Measurements from ENCODE around the gene RPL26.
"Not testable (repeated sequence)": the region's sequence is repeated elsewhere in the genome, so short reads cannot be mapped to it uniquely, and the experiment has no call there.

The RPL26 gene

DNA sequence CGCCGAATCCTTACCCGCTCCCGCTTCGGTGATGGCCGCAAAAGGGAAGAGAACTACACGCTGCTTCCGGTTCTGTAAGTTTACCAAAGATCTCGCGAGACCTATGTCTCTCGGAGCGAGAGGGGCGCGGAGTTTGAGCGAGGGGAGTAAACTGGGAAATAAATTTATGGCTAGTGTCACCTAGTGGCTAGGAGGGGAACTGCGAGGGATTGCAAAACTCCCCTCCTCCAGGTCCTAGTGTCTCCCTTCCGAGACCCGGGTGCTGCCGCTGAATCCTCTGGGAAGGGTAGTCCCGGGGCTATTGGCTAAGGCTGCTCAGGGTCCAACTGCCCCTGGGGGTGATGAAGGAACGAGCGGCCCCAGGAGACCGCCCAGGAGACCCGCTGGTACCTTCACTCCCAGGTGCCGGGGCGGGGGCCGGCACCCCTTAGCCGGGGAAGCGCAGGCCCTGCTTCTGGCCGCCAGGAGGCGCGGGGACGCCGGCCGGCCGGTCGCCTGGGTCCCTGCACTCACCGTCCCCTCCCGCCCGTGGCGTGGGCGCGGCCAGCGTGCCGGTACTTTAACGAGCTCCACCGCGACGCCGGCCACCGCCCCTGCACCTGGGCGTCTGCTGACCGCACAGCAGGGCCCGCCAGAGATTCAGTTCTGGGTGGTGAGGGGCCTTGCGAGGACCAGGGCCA, at the start of gene RPL26:
RPL26 (minus strand) TSS at position 51 of the 680 bp plus-strand sequence. CDS start 883 bp downstream, outside the sequence.
- peak; percentile 98 for DNase-seq

DNA sequence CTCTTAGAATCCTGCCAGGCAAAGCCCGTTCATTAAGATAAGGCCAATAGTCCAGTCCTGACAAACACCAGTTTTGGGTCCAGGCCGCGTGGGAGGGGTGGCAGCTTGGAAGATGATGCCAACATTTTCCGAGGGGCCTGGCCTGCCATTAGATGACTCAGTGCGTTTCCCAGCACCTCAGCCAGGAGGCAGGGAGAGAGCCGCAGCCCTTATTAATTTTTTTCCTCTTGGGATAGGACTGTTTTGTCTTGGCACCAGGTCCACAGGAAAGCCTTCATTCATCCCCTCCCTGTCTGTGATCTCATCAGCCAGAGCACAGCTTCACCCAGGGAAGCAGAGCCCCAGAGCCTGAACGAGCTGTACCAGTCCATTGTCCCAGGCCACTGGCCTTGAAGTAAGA, 48.0 kb upstream of the RPL26 start:
- no peak for DNase-seq

DNA sequence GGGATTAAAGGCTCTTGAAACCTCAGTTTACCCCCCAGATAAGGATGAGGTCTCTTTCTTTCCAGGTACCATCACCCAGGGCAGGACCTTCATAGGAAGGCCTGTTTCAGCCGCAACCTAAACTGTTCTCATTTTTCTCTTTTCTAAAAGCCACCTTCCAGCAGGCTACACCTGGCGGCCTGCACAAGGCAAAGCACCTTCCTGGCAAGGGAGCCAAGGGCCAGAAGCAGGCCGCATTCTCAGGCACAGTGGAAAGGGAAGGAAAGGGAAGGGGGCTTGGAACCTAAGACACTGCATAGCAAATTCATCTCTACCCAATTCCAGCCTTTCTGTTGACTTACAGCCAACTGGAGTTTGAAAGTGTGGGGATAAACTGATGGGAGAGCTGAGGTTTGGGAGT, 43.8 kb upstream of the RPL26 start:
- DNase-seq = no peak

DNA sequence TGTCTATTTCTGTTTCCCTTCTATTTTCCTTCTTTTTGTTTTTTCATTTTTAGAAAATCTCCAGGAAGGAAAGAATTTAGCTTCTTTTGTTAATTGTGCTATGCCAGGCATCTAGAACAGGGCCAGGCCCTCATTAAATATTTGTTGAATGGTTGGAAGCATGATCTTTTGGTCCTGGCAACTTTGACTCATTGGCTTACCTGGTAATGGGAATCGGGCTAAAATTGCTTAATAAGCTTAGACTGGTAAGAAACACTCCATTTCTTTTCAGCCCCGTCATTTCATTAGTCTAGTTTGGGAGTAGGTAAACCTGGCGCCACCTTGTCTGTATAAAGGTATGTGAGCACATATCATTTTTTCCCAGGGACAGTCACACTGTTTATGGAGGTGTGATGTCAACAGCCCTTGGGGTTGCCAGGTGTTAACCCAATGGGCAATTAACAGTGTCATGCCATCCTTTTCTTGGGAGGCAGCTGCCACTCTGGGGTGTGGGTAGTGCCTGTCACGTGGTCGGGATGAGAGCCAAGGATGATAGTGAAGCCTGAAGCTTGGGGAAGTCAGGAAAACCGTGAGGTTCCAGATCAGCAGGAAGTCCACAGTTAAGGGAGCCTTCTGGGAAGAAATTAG, 43.2 kb upstream of the RPL26 start:
- no peak for DNase-seq

DNA sequence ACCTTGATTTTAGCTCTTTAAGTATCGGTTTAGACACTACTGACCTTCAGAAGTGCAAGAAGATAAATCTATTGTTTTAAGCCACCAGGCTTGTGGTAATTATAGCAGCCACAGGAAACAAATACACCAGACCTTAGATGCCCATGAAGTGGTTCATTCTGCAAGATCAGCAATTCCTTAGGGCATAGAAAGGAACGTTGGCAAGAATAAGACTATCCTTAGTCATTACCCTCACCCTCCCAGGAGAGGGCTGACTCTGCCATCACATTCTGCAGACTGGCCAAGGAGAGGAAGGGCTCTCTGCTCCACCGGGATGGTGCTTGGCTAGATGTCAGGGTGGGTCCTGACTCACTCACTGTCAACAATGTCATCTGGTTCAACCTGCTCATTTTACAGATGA, 38.6 kb upstream of the RPL26 start:
- no peak for DNase-seq

DNA sequence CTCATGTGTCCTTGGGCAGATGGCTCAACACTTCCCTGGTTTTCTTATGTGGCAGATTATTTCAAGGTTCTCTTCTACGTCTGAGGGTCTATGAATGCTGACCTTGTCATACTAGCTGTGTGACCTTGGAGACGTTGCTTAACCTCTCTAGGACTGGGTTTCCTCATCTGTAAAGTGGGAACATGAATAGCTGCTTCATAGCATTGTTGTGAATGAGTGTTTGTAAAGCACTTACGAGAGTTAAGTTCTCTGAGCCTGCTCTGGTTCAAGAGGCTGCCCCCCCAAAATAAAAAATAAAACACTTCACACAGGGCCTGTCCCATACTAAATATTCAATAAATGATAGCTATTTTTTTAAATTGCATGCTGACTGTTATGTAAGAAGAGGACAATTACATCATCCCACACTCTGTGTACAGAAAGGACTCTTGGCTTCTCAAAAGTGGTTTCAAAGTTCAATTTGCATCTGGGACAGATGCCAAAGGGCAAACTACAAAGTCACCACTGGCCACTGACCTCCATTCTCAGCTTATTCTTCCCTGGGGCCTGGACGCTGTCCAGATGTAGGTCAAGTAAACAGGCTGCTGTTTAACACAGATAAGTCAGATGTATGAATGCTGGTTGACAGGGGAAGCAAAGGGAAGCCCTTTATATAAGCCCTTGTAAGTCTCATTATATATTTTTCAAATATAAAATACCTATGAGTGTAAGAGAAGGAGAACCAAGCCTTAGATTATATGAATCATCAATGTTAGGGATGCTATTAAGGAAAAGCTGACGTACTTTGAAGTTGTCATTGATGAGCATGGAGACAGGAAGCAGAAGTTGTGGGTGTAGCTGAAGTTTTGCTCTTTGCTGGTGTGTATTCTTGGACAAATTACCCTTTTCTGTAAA, 37.3 kb upstream of the RPL26 start:
- DNase-seq = no peak

DNA sequence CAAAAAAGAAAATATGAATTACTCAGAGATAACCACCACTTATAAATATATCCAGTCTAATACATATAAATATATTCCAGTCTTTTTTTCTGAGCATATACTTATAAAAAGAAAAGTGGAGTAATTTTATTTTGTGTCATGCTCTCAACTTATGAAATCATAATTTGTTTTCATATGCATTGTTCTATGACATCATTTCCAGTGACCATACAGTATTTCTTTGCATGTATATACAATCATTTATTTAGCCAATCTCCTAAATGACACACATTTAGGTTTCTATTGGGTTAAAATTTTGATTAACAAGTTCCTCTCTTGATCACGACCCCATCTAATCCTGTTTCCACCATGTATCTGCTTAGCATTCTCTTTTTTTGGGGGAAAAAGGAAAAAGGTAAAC, 36.3 kb upstream of the RPL26 start:
- DNase-seq = no peak

DNA sequence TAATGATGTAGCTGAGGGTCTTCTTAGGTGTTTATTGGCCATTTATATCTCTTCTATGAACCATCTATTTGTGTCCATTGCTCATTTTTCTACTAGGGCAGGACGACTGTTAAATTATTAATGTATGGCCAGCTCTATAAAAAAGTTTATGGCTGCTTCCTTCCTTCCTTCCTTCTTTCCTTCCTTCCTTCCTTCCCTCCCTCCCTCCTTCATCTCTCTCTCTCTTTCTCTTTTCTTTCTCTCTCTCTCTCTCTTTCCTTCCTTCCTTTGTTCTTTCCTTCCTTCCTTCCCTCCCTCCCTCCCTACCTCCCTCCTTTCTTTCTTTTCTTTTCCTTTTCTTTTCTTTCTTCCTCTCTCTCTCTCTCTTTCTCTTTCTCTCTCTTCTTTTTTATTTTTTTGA, 35.5 kb upstream of the RPL26 start:
- no peak for DNase-seq

DNA sequence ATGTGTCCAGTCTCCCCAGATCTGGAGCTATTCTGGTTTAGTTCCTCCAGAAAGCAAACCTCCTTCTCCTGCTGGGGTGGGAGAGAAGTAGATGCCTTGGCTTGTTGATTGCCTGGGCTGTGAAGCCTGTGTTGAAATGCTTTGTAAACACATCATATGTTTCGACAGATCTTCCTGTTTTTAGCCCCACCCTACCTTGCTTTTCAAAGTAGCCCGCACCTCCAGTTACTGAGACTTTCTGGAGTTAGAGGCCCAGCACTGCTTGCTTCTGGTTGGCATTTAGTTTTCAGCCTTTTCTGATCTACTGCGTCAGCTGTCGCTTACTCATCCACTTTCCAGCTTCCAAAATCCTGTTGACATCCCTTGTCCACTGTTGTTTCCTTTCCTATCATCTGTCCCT, 34.8 kb upstream of the RPL26 start:
- DNase-seq = no peak

DNA sequence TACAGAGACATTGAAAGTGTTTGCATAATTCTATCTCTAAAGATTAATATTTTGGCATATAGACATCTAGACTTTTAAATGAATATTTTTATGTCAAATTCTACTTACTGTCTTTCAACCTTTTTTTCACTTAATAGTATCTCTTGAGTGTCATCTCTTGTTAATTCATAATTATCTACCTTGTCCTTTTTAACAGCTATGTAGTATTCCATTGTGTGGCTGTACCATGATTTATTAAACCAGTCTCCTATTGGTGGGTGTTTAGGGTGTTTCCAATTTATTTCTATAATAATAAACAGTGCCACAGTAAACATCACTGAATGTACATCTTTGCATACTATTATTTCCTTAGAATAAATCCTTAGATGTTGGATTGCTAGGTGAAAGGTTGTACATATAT, 30.9 kb upstream of the RPL26 start:
- DNase-seq = no peak

DNA sequence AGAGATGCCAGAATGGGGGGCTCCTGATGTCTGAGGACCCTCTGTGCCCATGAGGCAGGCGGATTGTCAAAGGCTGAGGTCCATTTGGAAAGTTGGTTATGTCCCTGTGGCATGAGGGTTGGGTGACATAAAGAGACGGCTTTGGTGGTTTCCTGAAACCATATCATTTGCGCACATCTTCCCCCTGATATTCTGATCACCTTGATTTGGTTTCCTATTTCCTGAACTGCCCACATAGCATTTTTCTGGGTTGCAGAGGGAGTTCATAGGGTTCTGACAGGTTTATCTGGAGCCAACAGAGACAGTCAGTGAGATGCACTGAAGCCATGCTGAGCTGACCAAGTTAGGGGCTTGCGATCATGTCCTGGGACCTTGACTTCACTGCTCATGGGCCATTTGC, 30.3 kb upstream of the RPL26 start:
- no peak for DNase-seq

DNA sequence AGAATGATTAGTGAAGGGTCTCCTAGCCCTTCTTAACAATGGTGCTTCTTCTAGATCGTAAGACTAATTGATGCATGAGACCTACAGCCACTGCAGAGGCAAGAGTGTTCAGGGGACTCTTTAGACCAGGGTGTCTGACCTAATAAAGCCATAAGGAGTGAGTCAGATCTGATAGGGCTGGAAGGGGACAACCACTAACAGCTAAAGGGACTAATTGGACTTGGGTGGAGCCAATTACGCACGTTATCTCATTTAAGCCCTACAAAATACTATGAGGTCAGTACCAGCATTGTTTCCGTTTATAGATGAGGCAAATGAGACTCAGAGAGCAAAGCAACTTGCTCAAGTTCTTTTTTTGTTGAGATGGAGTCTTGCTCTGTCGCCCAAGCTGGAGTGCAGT, 29.1 kb upstream of the RPL26 start:
- DNase-seq = no peak

DNA sequence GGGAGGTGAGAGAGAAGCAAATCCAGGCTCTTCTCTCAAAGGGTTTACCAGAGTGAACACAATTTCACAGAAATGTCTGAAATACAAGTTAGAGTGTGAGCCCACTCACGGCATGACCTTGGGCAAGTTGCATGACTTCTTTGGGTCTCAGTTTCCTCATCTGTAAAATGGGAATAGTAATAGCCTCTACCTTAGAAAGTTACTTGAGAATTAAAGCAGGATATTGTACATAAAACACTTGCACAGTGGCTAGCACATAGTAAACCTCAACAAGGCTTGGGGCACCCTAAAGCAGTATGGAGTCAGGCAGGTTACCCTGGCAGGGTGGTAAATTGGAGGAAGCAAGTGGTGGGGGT, 27.9 kb upstream of the RPL26 start:
- DNase-seq = no peak

DNA sequence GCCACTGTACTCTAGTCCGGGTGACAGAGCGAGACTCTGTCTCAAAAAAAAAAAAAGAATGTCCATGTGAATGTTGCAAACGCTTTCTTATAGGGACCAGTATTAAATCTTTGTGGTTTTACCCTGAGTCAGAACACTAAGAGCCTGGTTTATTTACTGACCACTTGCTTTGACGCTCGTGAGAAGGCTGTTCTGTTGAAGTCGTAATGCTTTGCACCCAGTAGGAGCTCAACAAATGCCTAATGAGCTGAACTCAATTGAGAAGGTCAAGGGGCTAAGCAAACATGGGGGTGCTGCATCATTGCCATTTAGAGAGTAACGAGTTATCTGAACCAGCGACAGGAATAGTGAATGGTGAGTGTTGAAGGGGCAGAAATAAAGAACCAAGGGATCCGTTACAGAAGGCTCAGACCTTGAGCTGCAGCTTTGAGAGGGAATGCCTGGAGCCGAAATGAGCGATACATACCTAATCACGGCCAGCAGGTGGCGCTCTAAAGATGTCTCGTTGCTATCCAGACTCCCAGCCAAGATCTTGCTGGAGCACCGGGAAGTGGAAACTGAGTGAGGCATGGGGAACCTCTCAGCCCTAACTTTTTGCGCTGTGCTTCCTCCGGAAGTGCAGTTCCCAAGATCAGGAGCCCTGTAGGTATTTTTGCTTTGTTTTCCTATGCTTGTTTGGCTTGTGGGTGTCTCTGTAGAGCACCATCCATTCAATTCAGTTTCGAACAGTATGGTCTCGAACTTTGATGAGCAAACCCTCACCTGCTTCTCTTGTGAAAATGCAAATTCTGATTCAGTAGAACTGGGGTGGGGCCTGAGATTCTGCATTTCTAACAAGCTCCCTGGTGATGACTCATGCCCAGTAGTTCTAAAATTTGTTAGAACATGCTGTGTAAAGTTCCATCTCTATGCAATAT, 27.2 kb upstream of the RPL26 start:
- DNase-seq = peak; percentile 91

DNA sequence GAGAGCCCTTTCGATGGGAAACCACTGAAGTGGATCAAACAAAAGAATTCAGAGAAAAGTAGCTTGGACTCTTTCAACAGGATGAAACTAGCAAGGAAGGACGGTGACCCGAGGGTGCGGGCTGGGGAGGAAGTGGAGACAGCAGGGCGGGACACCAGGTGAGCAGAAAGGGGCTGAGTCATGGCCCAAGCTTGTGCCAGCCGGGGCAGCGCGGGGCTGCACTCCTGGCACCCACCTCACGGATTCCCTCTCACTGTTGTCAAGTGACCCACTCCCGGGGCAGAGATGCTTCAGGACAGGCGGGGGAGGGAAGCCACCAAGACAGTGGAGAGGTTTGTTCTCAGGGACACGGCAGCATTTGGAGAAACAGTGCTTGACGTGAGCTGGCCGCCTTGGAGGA, 25.4 kb upstream of the RPL26 start:
- no peak for DNase-seq

DNA sequence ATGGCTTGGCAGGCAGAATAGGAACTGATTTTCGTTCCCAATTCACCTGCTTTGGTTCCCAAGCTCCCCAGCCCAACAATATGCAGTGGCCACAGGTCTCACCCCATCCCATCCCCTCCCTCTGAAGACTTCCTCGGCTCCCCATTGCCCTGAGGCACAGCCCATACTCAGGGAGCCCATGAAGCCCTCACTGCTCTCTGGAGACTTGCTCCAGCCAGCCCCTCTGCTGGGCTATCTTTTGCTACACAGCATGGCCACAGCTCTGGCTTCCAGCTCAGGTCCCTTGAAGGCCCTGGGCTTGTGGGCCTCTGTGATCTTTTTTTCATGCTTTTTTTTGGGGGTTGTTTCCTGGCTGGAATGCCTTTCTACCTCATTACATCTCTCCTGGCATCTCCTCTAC, 23.2 kb upstream of the RPL26 start:
- DNase-seq = no peak

DNA sequence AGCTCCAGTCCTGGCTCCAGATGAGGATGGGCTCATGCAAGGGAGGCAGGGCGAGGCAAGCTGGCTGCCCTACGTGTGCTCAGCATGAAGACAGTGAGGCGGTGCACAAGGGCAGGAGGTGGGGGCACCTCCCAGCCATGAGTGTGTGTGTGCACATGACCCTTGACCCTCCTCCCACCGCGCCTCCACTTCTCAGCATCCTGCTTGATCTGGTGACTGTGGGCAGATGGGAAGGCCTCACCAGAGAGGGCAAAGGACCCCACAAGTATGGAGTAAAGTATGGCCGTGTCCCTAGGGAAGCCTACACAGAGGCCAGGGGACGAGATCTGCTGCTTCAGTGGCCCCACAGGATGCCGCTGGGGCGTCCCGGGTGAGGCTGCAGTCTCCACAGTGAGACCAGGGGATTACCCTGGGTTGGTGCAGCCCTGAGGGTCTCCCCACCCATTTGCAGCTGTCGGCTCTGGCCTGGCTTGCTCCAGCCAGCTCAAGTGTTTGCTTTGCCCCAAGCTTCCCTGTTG, 22.6 kb upstream of the RPL26 start:
- DNase-seq = no peak

DNA sequence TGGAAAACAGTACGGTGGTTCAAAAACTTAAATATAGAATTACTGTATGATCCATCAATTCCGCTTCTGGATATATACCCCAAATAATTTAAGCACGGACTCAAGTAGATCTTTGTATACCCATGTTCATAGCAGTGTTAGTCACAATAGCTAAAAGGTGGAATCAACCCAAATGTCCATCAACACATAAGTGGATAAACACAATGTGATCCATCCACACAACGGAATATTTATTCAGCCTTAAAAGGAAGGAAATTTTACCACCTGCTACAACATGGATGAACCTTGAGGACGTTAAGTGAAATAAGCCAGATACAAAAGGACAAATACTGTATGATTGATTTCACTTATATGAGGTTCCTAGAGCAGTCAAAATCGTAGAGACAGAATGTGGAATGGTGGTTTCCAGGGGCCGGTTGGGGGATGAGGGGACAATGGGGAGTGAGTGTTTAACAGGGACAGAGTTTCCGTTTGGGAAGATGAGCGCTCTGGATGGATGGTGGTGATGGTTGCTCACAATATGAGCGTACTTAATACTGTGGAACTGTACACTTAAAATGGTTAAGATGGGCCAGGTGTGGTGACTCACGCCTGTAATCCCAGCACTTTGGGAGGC, 20.0 kb upstream of the RPL26 start:
- DNase-seq = no peak

DNA sequence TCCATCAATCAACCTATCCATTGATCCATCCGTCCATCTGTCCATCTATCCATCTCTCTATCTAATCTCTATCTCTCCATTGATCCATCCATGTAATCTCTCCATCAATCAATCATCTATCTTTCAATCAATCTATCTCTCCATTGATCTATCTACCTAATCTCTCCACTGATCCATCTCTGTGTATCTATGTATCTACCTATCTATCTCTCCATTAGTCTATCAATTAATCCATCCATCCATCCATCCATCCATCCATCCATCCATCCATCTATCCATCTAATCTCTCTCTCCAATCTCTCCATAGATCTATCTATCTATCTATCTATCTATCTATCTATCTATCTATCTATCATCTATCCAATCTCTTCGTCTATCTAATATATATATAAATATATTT, 18.1 kb upstream of the RPL26 start:
- DNase-seq = no peak

DNA sequence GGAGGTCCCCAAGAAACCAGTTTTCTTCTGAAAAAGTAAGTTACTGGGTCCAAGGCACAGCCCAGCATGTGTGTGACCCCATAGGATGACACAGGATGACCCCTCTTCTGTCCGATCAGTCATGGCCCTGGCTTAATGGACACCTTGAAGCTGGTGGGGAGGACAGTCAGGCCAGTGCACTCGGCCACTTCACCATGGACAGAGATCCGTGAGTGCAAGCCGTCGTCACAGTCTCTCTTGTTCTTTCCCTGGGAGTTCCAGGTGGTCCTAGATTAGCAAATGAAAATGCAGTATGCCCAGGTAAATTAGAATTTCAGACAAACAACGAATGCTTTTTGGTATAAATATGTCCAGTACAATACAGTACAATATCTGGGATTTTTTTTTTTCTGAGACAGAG, 16.0 kb upstream of the RPL26 start:
- no peak for DNase-seq

DNA sequence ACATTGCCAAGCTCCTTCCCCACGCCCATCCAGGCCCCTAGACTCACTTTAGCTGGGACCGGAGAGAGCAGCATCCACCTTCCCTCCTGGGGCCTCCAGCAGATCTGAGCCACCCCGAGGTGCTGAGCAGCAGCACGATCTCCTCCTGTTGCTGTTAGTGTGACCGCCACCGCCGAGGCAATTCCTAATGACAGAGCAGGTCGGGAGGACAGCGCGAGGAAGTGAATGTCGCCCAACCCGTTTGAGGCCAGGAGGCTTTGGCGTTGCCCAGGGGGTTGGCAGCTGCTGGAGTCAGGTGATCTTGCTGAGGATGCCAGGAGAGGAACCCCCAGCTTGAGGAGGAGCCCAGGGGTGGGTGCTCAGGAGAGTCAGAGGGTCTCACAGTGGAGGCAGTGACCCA, 14.6 kb upstream of the RPL26 start, which contains the start of gene RNF222:
RNF222 (minus strand) TSS at position 192 of the 400 bp plus-strand sequence. CDS start 4,366 bp downstream, outside the sequence.
- no peak for DNase-seq

DNA sequence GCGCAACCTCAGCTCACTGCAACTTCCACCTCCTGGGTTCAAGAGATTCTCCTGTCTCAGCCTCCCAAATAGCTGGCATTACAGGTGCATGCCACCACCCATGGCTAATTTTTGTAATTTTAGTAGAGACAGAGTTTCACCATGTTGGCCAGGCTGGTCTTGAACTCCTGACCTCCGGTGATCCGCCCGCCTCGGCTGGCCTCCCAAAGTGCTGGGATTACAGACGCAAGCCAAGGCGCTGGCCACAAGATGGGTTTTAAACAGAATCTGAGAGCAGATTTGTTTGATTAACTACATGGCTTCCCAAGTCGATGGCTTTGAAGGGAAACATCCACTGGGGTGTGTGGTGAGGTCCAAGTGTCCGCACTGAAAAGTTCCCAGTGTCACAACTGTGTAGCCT, 11.5 kb upstream of the RPL26 start:
- DNase-seq = not testable (repeated sequence)

Data from NCI-H1694 treated with DMSO at 0.1 percent for 48 hours (cell line).